ENCODE measurements around the gene TFDP2.
A peak's percentile ranks its signal among the peaks of the same experiment; 100 is the strongest.
"Not testable (repeated sequence)": the region's sequence is repeated elsewhere in the genome, so short reads cannot be mapped to it uniquely, and the experiment has no call there.

TFDP2 gene

GRCh38 chr3:142127941-142128658 lies 21.2 kb downstream of the TFDP2 start:
- no peak for DNase-seq (ENCODE audit: low read depth)

GRCh38 chr3:142124243-142124642 lies 25.1 kb downstream of the TFDP2 start:
- no peak for DNase-seq (ENCODE audit: low read depth)

GRCh38 chr3:142120707-142121106 lies 28.6 kb downstream of the TFDP2 start:
- DNase-seq (ENCODE audit: low read depth), result no peak

- peak; percentile 11 for DNase-seq (ENCODE audit: low read depth)
Observed at GRCh38 chr3:142118911-142119310, 30.4 kb downstream of the TFDP2 start.

- peak; percentile 50 for DNase-seq (ENCODE audit: low read depth)
Observed at GRCh38 chr3:142117056-142117851, 32.1 kb downstream of the TFDP2 start.

- DNase-seq (ENCODE audit: low read depth), result peak; percentile 7
Observed at GRCh38 chr3:142115867-142116668, 33.3 kb downstream of the TFDP2 start.

GRCh38 chr3:142112601-142113000 lies 36.7 kb downstream of the TFDP2 start:
- no peak for DNase-seq (ENCODE audit: low read depth)

- DNase-seq (ENCODE audit: low read depth), result no peak
Observed at GRCh38 chr3:142106548-142106947, 42.8 kb downstream of the TFDP2 start.

- DNase-seq (ENCODE audit: low read depth), result no peak
Observed at GRCh38 chr3:142105991-142106390, 43.4 kb downstream of the TFDP2 start.

- DNase-seq (ENCODE audit: low read depth), result no peak
Observed at GRCh38 chr3:142104763-142105162, 44.6 kb downstream of the TFDP2 start.

GRCh38 chr3:142098964-142099363 lies 50.4 kb downstream of the TFDP2 start:
- DNase-seq (ENCODE audit: low read depth), result no peak

GRCh38 chr3:142097099-142097843 lies 52.1 kb downstream of the TFDP2 start:
- DNase-seq (ENCODE audit: low read depth), result no peak

- no peak for DNase-seq (ENCODE audit: low read depth)
Observed at GRCh38 chr3:142095841-142096240, 53.5 kb downstream of the TFDP2 start.

GRCh38 chr3:142088925-142089324 lies 60.4 kb downstream of the TFDP2 start:
- DNase-seq (ENCODE audit: low read depth), result not testable (repeated sequence)

GRCh38 chr3:142088522-142088921 lies 60.8 kb downstream of the TFDP2 start:
- peak; percentile 3 for DNase-seq (ENCODE audit: low read depth)

GRCh38 chr3:142087676-142088075 lies 61.7 kb downstream of the TFDP2 start:
- DNase-seq (ENCODE audit: low read depth), result peak; percentile 58

GRCh38 chr3:142086581-142087090 lies 62.7 kb downstream of the TFDP2 start:
- DNase-seq (ENCODE audit: low read depth), result no peak

GRCh38 chr3:142081178-142081577 lies 68.2 kb downstream of the TFDP2 start:
- no peak for DNase-seq (ENCODE audit: low read depth)

- no peak for DNase-seq (ENCODE audit: low read depth)
Observed at GRCh38 chr3:142077859-142078500, 71.4 kb downstream of the TFDP2 start.

- no peak for DNase-seq (ENCODE audit: low read depth)
Observed at GRCh38 chr3:142077155-142077858, 72.0 kb downstream of the TFDP2 start.

Data from iris pigment epithelial cell (primary cell).